HepG2 (cell line): Measurements from ENCODE around the gene KMT2E. TPM values are rescaled to one million over a fixed set of nuclear protein-coding genes. Genes with fewer than 3 reads are reported as not detected.

Experiments
- ATAC-seq: fragments of 200-7000 bp; cut with Tn5 transposase; 3 replicates; pipeline ENCODE4 v1.9.1; 2020; ENCODE audit warnings: mild to moderate bottlenecking, moderate library complexity
- BruUV-seq: library from RNA; stranded (reverse); fragments of 400-500 nt; replicated peaks from 2 replicates; lab custom pipeline; 2021; lab: Mats Ljungman, UMichigan
- CTCF ChIA-PET: fragments of 300-600 bp; formaldehyde crosslinking; extraction: SDS; loops from one replicate; lab custom pipeline; 2021; ENCODE audit warnings: low total read pairs, inconsistent platforms, low intra/inter-chr PET ratio; lab: Yijun Ruan, JAX
- POLR2A ChIA-PET: fragments of 350-600 bp; sonication (Branson Sonifier 250); formaldehyde crosslinking; loops from one replicate; lab custom pipeline; 2020; ENCODE audit warnings: antibody characterized with exemption, inconsistent platforms; lab: Yijun Ruan, JAX
- DNase-seq: peaks from one replicate; pipeline ENCODE4 v3.0.0-alpha.2; 2015; ENCODE audit warnings: low spot score
- FAIRE-seq: peaks from 3 replicates; lab custom pipeline; 2011; peaks lifted over from hg19 to GRCh38; lab: Jason Lieb, UNC
- H2AFZ ChIP-seq: one replicate; pipeline ENCODE4 v1.6.1; 2011; ENCODE audit warnings: low read length, inconsistent platforms
- H3K27ac ChIP-seq: fragments of 300-600 bp; 3 replicates; pipeline ENCODE4 v1.8.0; 2011; ENCODE audit warnings: mixed run types, mild to moderate bottlenecking, mixed read lengths, low read length, inconsistent platforms; ENCODE audit not compliant: insufficient read depth; ENCODE audit errors: extremely low read length
- H3K27me3 ChIP-seq, 2 experiments: fragments of 200-600 bp in 1 of 2; 2 replicates in 1 of 2; 3 replicates in 1 of 2; pipeline versions ENCODE4 v1.6.0 to v1.8.0; 2011; ENCODE audit warnings: low read length in 2 of 2, mild to moderate bottlenecking in 2 of 2, moderate library complexity in 2 of 2, inconsistent platforms in 1 of 2; ENCODE audit not compliant: insufficient read depth in 2 of 2, control insufficient read depth in 1 of 2
- H3K36me3 ChIP-seq, 2 experiments: fragments of 200-600 bp in 1 of 2; replicated peaks in 1 of 2; 2 replicates in 1 of 2; 3 replicates in 1 of 2; pipeline versions ENCODE4 v1.5.1 to v1.8.0; 2011; ENCODE audit warnings: low read length in 2 of 2, inconsistent platforms in 1 of 2; ENCODE audit not compliant: insufficient read depth in 2 of 2, control insufficient read depth in 1 of 2
- H3K4me1 ChIP-seq: 2 replicates; pipeline ENCODE4 v1.5.1; 2012; ENCODE audit warnings: low read length, inconsistent platforms; ENCODE audit not compliant: insufficient read depth
- H3K4me2 ChIP-seq: 2 replicates; pipeline ENCODE4 v1.6.0; 2011; ENCODE audit warnings: low read depth, low read length, inconsistent platforms
- H3K4me3 ChIP-seq, 3 experiments: fragments of 200-600 bp in 1 of 3; sonication (generic), shearing (Covaris generic) in 1 of 3; replicated peaks in 1 of 3; 2 replicates each; pipeline ENCODE4 v1.5.1; 2011 to 2016; ENCODE audit warnings: low read length in 3 of 3, inconsistent platforms in 2 of 3, low read depth in 2 of 3, mild to moderate bottlenecking in 2 of 3, control low read depth in 1 of 3, mixed read lengths in 1 of 3; ENCODE audit not compliant: insufficient read depth in 1 of 3
- H3K79me2 ChIP-seq: one replicate; pipeline ENCODE4 v1.6.1; 2011; ENCODE audit warnings: low read length, inconsistent platforms; ENCODE audit not compliant: insufficient read depth
- H3K9ac ChIP-seq: 2 replicates; pipeline ENCODE4 v1.6.0; 2011; ENCODE audit warnings: mild to moderate bottlenecking, low read depth, low read length, inconsistent platforms; ENCODE audit not compliant: insufficient read depth
- H3K9me3 ChIP-seq: 2 replicates; pipeline ENCODE4 v1.5.1; 2012; ENCODE audit warnings: mild to moderate bottlenecking, low read length
- H4K20me1 ChIP-seq: 2 replicates; pipeline ENCODE4 v1.6.0; 2011; ENCODE audit warnings: inconsistent platforms, mild to moderate bottlenecking, low read length, moderate library complexity; ENCODE audit not compliant: insufficient read depth
- CEBPB ChIP-seq: IDR thresholded peaks from 2 replicates; pipeline ENCODE4 v1.6.1; 2011; ENCODE audit warnings: low read depth, low read length, improper control_type of control experiment, borderline replicate concordance
- FOXK2 ChIP-seq: fragments of 450-650 bp; IDR thresholded peaks from 2 replicates; pipeline ENCODE4 v1.6.1; 2016
- JUNB ChIP-seq: sonication (generic); formaldehyde crosslinking; IDR thresholded peaks from 2 replicates; pipeline ENCODE4 v1.8.0; 2022; ENCODE audit warnings: missing genetic modification reagents, mild to moderate bottlenecking, borderline replicate concordance
- NFE2 ChIP-seq: sonication (generic); formaldehyde crosslinking; IDR thresholded peaks from 2 replicates; pipeline ENCODE4 v1.4.0; 2020; ENCODE audit warnings: missing genetic modification reagents
- PLRG1 ChIP-seq: fragments of 450-650 bp; conservative IDR thresholded peaks from 2 replicates; pipeline ENCODE4 v1.6.1; 2016
- SP4 ChIP-seq: sonication (generic); formaldehyde crosslinking; IDR thresholded peaks from 2 replicates; pipeline ENCODE4 v1.8.1; 2023; ENCODE audit warnings: mild to moderate bottlenecking, missing genetic modification reagents
- ZNF12 ChIP-seq: sonication (generic); formaldehyde crosslinking; IDR thresholded peaks from 2 replicates; pipeline ENCODE4 v1.5.0; 2020; ENCODE audit warnings: missing genetic modification reagents
- ZNF33B ChIP-seq: sonication (generic); formaldehyde crosslinking; IDR thresholded peaks from 2 replicates; pipeline ENCODE4 v1.5.1; 2020; ENCODE audit warnings: mild to moderate bottlenecking, missing genetic modification reagents
- ZNF468 ChIP-seq: sonication (generic); formaldehyde crosslinking; IDR thresholded peaks from 2 replicates; pipeline ENCODE4 v1.8.0; 2022; ENCODE audit warnings: mild to moderate bottlenecking, moderate library complexity, missing genetic modification reagents
- ZNF629 ChIP-seq: sonication (generic); formaldehyde crosslinking; conservative IDR thresholded peaks from 2 replicates; pipeline ENCODE4 v1.5.0; 2020; ENCODE audit warnings: missing genetic modification reagents
- ZNF772 ChIP-seq: sonication (generic); formaldehyde crosslinking; IDR thresholded peaks from 2 replicates; pipeline ENCODE4 v1.5.0; 2020; ENCODE audit warnings: mild to moderate bottlenecking, missing genetic modification reagents
- ZSCAN22 ChIP-seq: sonication (generic); formaldehyde crosslinking; IDR thresholded peaks from 2 replicates; pipeline ENCODE4 v1.4.0; 2020; ENCODE audit warnings: mild to moderate bottlenecking, missing genetic modification reagents
- WGBS: methylation state at CpG from one replicate; pipeline ENCODE4 v1.1.6; 2017; ENCODE audit warnings: low lambda C conversion rate; 5-methylcytosine and 5-hydroxymethylcytosine counted together
- in situ Hi-C: cut with HindIII; loops from 2 replicates; pipeline ENCODE4 v1.10.0; 2017; ENCODE audit warnings: low pct_unique_long_range_greater_than_20kb; ENCODE audit not compliant: extremely low pct_ligation_motif_present
- intact Hi-C: fragments of 100-400 bp; cut with micrococcal nuclease; formaldehyde crosslinking; loops from one replicate; pipeline ENCODE4 v1.10.0; 2022; ENCODE audit not compliant: unreplicated experiment
- polyA plus RNA-seq, 8 experiments: library from polyadenylated mRNA; depleted of rRNA in 3 of 8; stranded (reverse) in 7 of 8; unstranded in 1 of 8; fragments of >200 nt; fragmentation: Illumina TruSeq in 4 of 8; extraction: Trizol in 4 of 8; gene quantifications; 2 replicates each; pipeline versions ENCODE4 v1.2.1 to v1.2.3, GENCODE V29; 2011 to 2016; ENCODE audit warnings: low read depth in 4 of 8, missing spikeins in 1 of 8, mixed read lengths in 1 of 8; ENCODE audit not compliant: insufficient read depth in 1 of 8
- total RNA-seq, 5 experiments: library from RNA; depleted of rRNA; stranded (reverse); fragments of >200 nt; fragmentation: Illumina TruSeq; extraction: Trizol; gene quantifications; 2 replicates each; pipeline ENCODE4 v1.2.3, GENCODE V29; 2016; ENCODE audit warnings: low read depth in 1 of 5
- TF ChIP-seq, protein P1 (sequence below), 2 experiments: sonication (generic) in 1 of 2; formaldehyde crosslinking in 1 of 2; IDR thresholded peaks; 2 replicates each; pipeline versions ENCODE4 v1.6.1 to v1.9.0; 2014 to 2022; ENCODE audit warnings: antibody characterized with exemption in 1 of 2, borderline replicate concordance in 1 of 2, inconsistent platforms in 1 of 2, low read depth in 1 of 2, missing genetic modification reagents in 1 of 2
- TF ChIP-seq, protein P2 (sequence below): sonication (generic); formaldehyde crosslinking; IDR thresholded peaks from 2 replicates; pipeline ENCODE4 v1.5.0; 2020; ENCODE audit warnings: mild to moderate bottlenecking, missing genetic modification reagents

KMT2E gene
- total and polyA plus RNA-seq, 2 of the 13 experiments (the other 11 are each of a cell fraction or from before 2014, with no cell fraction given) = 6.3 to 24.4 TPM

DNA sequence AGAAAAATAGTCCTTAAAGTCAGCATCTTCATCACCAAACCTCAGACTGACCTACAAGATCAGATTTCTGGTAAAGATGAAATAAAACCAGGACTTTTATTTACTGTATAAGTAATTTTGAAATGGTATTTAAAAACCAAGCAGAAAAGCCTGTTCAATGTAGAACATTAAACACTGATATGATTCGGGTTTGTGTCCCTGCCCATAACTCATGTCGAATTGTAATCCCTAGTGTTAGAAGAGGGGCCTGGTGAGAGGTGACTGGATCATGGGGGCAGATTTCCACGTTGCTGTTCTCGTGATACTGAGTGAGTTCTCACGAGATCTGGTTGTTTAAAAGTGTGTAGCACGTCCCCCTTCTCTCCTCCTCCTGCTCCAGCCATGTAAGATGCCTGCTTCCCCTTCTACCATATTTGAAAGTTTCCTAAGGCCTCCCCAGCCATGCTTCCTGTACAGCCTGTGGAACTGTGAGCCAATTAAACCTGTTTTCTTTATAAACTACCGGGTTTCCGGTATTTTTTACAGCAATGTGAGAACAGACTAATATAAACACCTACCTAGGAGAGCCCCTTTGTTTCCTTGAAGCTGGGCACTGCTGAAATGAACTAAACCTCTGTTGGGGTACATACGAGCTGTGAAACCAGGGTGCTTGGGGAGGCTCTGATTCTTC is 120.1 kb downstream of the KMT2E start:
- BruUV-seq = no TSS peak
- no peak for FAIRE-seq
- Histone ChIP-seq H3K4me2 (no peak overlapping the region), H3K36me3 (peaks cover 10 to 22% of the 10 kb centered on the region in 2 experiments), H3K27me3 (no peaks in the 10 kb centered on the region), H3K4me1 (no peaks in the 10 kb centered on the region), H3K9me3 (no peaks in the 10 kb centered on the region), H3K79me2 (no peaks in the 10 kb centered on the region), H4K20me1 (no peaks in the 10 kb centered on the region), H3K4me3 (no peak overlapping the region), H3K27ac (no peak overlapping the region), H3K9ac (no peak overlapping the region), H2AFZ (no peak overlapping the region)
- WGBS = 96% methylated on average over 5 of the region's 9 CpGs
- ATAC-seq = no peak
- in situ Hi-C loops = no loop called here
- DNase-seq = no peak
- ChIA-PET POLR2A (no interaction called here), CTCF (no interaction called here)
- intact Hi-C loops = no loop called here
- TF ChIP-seq CEBPB (no peak), ZNF12 (no peak), NFE2 (CRISPR knock-in tag) (no peak), ZNF772 (no peak), ZNF468 (CRISPR knock-in tag) (no peak), SP4 (no peak), ZSCAN22 (CRISPR knock-in tag) (no peak), ZNF629 (CRISPR knock-in tag) (no peak), FOXK2 (no peak), ZNF33B (CRISPR knock-in tag) (no peak), PLRG1 (no peak), JUNB (CRISPR knock-in tag) (no peak)
- TF ChIP-seq, protein P1, sequence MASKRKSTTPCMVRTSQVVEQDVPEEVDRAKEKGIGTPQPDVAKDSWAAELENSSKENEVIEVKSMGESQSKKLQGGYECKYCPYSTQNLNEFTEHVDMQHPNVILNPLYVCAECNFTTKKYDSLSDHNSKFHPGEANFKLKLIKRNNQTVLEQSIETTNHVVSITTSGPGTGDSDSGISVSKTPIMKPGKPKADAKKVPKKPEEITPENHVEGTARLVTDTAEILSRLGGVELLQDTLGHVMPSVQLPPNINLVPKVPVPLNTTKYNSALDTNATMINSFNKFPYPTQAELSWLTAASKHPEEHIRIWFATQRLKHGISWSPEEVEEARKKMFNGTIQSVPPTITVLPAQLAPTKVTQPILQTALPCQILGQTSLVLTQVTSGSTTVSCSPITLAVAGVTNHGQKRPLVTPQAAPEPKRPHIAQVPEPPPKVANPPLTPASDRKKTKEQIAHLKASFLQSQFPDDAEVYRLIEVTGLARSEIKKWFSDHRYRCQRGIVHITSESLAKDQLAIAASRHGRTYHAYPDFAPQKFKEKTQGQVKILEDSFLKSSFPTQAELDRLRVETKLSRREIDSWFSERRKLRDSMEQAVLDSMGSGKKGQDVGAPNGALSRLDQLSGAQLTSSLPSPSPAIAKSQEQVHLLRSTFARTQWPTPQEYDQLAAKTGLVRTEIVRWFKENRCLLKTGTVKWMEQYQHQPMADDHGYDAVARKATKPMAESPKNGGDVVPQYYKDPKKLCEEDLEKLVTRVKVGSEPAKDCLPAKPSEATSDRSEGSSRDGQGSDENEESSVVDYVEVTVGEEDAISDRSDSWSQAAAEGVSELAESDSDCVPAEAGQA (IDR thresholded peaks at IDR 0.05; ENCODE audit: low read depth) = no peak
- TF ChIP-seq, protein P1 (CRISPR knock-in tag; IDR thresholded peaks at IDR 0.05; ENCODE audit: borderline replicate concordance) = no peak
- TF ChIP-seq, protein P2, sequence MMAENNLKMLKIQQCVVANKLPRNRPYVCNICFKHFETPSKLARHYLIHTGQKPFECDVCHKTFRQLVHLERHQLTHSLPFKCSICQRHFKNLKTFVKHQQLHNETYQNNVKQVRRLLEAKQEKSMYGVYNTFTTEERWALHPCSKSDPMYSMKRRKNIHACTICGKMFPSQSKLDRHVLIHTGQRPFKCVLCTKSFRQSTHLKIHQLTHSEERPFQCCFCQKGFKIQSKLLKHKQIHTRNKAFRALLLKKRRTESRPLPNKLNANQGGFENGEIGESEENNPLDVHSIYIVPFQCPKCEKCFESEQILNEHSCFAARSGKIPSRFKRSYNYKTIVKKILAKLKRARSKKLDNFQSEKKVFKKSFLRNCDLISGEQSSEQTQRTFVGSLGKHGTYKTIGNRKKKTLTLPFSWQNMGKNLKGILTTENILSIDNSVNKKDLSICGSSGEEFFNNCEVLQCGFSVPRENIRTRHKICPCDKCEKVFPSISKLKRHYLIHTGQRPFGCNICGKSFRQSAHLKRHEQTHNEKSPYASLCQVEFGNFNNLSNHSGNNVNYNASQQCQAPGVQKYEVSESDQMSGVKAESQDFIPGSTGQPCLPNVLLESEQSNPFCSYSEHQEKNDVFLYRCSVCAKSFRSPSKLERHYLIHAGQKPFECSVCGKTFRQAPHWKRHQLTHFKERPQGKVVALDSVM (CRISPR knock-in tag) = no peak
